22Rv1 (cell line): ENCODE results near the gene TLL2.

Source experiments
- H3K27ac ChIP-seq: fragments of 450-650 bp; 2 replicates; pipeline ENCODE4 v1.5.1; 2017
- CTCF ChIP-seq: fragments of 450-650 bp; IDR thresholded peaks from 2 replicates; pipeline ENCODE4 v1.5.1; 2017; ENCODE audit warnings: mild to moderate bottlenecking
- ZFX ChIP-seq: fragments of 450-650 bp; IDR thresholded peaks from 2 replicates; pipeline ENCODE4 v1.6.1; 2017; ENCODE audit warnings: antibody characterized with exemption, borderline replicate concordance

Gene TLL2

GRCh38 chr10:96507044-96507443, 6.7 kb downstream of the TLL2 start:
- no peak overlapping the region for H3K27ac ChIP-seq
- no peak for TF ChIP-seq ZFX
- no peak for TF ChIP-seq CTCF

- TF ChIP-seq CTCF = no peak
- H3K27ac ChIP-seq = no peak overlapping the region
Measured at GRCh38 chr10:96505150-96506136, 8.3 kb downstream of the TLL2 start.

- no peak overlapping the region for H3K27ac ChIP-seq
- TF ChIP-seq ZFX = no peak
- no peak for TF ChIP-seq CTCF
Measured at GRCh38 chr10:96502561-96503282, 11.0 kb downstream of the TLL2 start.

- no peak for TF ChIP-seq ZFX
- TF ChIP-seq CTCF = no peak
- no peak overlapping the region for H3K27ac ChIP-seq
Measured at GRCh38 chr10:96501985-96502384, 11.7 kb downstream of the TLL2 start.

- TF ChIP-seq ZFX (no peak), CTCF (no peak)
- H3K27ac ChIP-seq = no peak overlapping the region
Measured at GRCh38 chr10:96500519-96500918, 13.2 kb downstream of the TLL2 start.

- TF ChIP-seq CTCF (no peak), ZFX (no peak)
- no peak overlapping the region for H3K27ac ChIP-seq
Measured at GRCh38 chr10:96500050-96500449, 13.7 kb downstream of the TLL2 start.

- TF ChIP-seq CTCF = no peak
- no peak for TF ChIP-seq ZFX
- no peak overlapping the region for H3K27ac ChIP-seq
Measured at GRCh38 chr10:96497391-96497790, 16.3 kb downstream of the TLL2 start.
